Muscle of leg (tissue), 11 donors: ENCODE measurements around the gene SLC9A1. TPM values are rescaled to one million over a fixed set of nuclear protein-coding genes. Genes with fewer than 3 reads are reported as not detected.

Experiments used
- DNase-seq: peaks from one replicate; pipeline ENCODE4 v3.0.0; 2013
- H3K27ac ChIP-seq: one replicate; pipeline ENCODE4 v1.5.1; 2013; ENCODE audit warnings: mild to moderate bottlenecking, low read length, control low read depth
- H3K27me3 ChIP-seq: one replicate; pipeline ENCODE4 v1.6.1; 2013; ENCODE audit warnings: low read length; ENCODE audit not compliant: control insufficient read depth, insufficient read depth
- H3K36me3 ChIP-seq: one replicate; pipeline ENCODE4 v1.6.1; 2013; ENCODE audit warnings: low read length; ENCODE audit not compliant: control insufficient read depth, insufficient read depth
- H3K4me1 ChIP-seq: one replicate; pipeline ENCODE4 v1.6.1; 2013; ENCODE audit warnings: low read length; ENCODE audit not compliant: control insufficient read depth, insufficient read depth
- H3K4me3 ChIP-seq: one replicate; pipeline ENCODE4 v1.5.1; 2013; ENCODE audit warnings: low read length, control low read depth
- H3K9me3 ChIP-seq: replicated peaks from 2 replicates; pipeline ENCODE4 v1.6.1; 2013; ENCODE audit warnings: low read depth, low read length; ENCODE audit not compliant: control insufficient read depth
- WGBS: methylation state at CpG from one replicate; pipeline ENCODE4 v1.1.5; 2013; ENCODE audit warnings: missing lambda C conversion rate; ENCODE audit not compliant: insufficient coverage; 5-methylcytosine and 5-hydroxymethylcytosine counted together
- polyA plus RNA-seq, 8 donors: library from polyadenylated mRNA; unstranded; fragments of 120-200 nt; gene quantifications; one replicate each; pipeline versions ENCODE4 v1.2.1 to v1.2.3, GENCODE V29; 2013; ENCODE audit warnings: inconsistent platforms in 1 of 8, low replicate concordance in 1 of 8; ENCODE audit not compliant: insufficient read length in 8 of 8, insufficient read depth in 1 of 8
- total RNA-seq: library from RNA; stranded (reverse); fragments of 120-200 nt; gene quantifications from one replicate; pipeline ENCODE4 v1.2.4, GENCODE V29; 2013

SLC9A1 gene
- total and polyA plus RNA-seq, 9 donors, result 3.1 to 21.1 (median 16.4) TPM

- H3K36me3 ChIP-seq, result no peaks in the 10 kb centered on the region
- DNase-seq, result peak; percentile 75
- H3K27me3 ChIP-seq, result no peaks in the 10 kb centered on the region
- H3K4me1 ChIP-seq, result peaks cover 36% of the 10 kb centered on the region
- peak overlapping the region; percentile 62 for H3K27ac ChIP-seq
- no peak overlapping the region for H3K4me3 ChIP-seq
- 58% methylated on average over 2 of the region's 5 CpGs for WGBS
- no peaks in the 10 kb centered on the region for H3K9me3 ChIP-seq
These were observed 9.8 kb downstream of the SLC9A1 start for GRCh38 chr1:27144920-27145661.

DNA sequence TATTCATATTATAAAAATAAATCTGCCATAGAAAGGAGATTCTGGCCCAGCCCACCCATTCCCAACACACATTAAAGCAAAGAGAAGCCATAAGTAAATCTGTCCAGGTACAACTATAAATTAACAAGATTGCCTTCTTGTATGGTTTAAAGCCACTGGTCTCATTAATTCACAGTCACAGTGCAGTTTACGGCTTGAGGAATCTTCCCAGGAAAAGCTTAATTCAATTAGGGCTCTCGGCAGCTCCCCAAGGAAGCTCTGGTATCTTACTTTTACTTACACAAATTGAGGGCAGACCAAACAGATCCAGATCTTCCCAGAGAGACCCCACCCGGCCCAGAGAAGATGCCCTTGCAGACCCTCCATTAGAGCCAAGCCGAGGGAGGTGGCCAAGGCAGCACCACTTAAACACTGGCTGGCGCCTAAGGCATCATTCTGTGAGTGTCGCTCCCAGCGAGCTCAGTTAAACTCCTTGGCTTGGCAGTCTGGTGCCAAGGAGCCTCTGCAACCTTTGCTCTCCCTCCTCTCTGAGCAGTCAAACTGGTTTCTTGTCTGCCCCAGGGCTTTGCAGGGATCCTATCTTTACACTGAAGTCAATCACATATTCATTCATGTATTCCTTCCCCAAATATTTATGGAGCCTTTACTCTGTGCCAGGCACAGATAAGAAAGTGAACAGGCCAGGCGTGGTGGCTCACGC, 10.7 kb downstream of the SLC9A1 start:
- Histone ChIP-seq H3K9me3 (no peaks in the 10 kb centered on the region), H3K36me3 (no peaks in the 10 kb centered on the region), H3K4me3 (no peak overlapping the region), H3K27me3 (no peaks in the 10 kb centered on the region), H3K27ac (no peak overlapping the region), H3K4me1 (peaks cover 41% of the 10 kb centered on the region)
- no peak for DNase-seq
- 65% methylated on average over 5 of the region's 9 CpGs for WGBS

DNA sequence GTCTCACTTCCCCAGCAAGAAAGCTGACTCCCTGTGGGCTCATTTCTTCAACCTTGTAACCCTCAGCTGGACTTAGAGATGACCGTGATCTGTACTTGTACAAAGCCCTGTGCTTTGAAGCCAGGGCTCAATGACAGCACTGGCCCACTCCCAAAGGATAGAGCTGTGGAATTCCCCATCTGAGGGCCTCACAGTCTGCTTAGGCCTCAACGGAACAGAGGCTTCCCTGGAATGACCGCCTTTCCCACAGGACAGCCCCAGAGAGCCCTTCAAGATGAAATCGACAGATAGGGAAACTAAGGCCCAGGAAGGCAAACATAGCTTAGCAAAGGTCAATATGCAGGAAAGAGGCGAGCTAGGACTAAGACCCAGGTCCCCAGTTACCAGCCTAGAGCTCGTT, 11.5 kb downstream of the SLC9A1 start:
- Histone ChIP-seq H3K9me3 (no peaks in the 10 kb centered on the region), H3K4me3 (no peak overlapping the region), H3K36me3 (no peaks in the 10 kb centered on the region), H3K27me3 (no peaks in the 10 kb centered on the region), H3K4me1 (peaks cover 47% of the 10 kb centered on the region), H3K27ac (no peak overlapping the region)
- WGBS, result 49% methylated on average over 5 of the region's 6 CpGs
- no peak for DNase-seq

- no peak for DNase-seq
- Histone ChIP-seq H3K27ac (peak overlapping the region; percentile 20), H3K4me1 (peaks cover 56% of the 10 kb centered on the region)
These were observed 12.5 kb downstream of the SLC9A1 start for GRCh38 chr1:27142464-27142863.

DNA sequence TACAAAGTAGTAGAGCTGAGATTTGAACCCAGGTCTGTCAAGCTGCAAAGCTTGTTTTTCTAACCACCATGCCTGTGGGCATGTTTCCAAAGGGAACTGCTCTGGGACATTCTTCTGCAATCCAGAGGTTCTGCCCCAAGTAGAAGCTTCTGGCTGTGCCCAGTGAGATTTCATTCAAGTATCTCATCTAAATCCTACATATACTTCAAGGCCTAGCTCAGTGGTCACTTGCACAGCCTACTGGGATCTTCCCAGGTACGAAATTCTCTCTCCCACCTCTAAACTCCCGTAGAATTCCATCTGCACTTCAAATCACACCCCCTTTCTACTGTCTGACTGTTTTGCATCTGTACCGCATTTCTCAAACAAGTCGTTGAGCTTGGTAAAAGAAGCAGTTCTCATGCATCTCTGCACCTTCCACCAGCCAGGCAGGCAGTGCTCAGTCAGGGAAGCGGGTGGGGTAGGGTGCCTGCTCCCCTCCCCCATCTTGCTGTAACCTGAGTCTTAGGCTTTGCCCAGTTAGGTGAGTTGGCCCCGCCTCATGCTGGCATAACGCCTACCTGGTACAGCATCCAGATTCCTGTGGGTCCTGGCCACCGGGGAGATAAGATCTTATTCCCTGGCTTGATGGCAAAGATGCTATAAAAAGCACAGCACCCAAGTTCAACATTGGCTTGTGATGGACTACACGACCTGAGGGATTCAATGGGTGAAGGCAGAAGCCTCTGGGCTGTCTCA, 13.5 kb downstream of the SLC9A1 start:
- Histone ChIP-seq H3K36me3 (no peaks in the 10 kb centered on the region), H3K4me1 (peaks cover 66% of the 10 kb centered on the region), H3K27me3 (no peaks in the 10 kb centered on the region), H3K27ac (no peak overlapping the region), H3K9me3 (no peaks in the 10 kb centered on the region), H3K4me3 (no peak overlapping the region)
- DNase-seq, result no peak
- 74% methylated on average over 7 of the region's 9 CpGs for WGBS

More at GRCh38 chr1:27142464-27142863, 12.5 kb downstream of the SLC9A1 start:
- no peaks in the 10 kb centered on the region for H3K27me3 ChIP-seq
- H3K36me3 ChIP-seq, result no peaks in the 10 kb centered on the region
- H3K9me3 ChIP-seq, result no peaks in the 10 kb centered on the region
- H3K4me3 ChIP-seq, result no peak overlapping the region
- 67% methylated on average over 2 of the region's 3 CpGs for WGBS

DNA sequence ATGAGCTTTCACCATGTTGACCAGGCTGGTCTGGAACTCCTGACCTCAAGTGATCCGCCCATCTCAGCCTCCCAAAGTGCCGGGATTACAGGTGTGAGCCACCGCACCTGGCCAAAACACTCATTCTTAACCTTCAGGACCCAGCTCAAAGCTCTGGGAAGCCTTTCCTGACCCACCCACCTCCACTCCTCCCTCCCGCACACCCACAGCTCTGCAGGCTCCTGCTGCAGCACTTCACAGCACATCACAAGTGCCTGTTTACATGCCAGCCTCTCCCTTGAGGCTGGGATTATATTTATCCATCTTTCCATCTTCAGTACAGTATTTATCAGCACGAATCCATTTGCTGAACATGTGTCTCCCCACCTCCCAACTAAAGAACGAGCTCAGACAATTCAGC, 14.9 kb downstream of the SLC9A1 start:
- Histone ChIP-seq H3K4me1 (peaks cover 60% of the 10 kb centered on the region), H3K27ac (no peak overlapping the region)
- 84% methylated on average over 6 of the region's 6 CpGs for WGBS

DNA sequence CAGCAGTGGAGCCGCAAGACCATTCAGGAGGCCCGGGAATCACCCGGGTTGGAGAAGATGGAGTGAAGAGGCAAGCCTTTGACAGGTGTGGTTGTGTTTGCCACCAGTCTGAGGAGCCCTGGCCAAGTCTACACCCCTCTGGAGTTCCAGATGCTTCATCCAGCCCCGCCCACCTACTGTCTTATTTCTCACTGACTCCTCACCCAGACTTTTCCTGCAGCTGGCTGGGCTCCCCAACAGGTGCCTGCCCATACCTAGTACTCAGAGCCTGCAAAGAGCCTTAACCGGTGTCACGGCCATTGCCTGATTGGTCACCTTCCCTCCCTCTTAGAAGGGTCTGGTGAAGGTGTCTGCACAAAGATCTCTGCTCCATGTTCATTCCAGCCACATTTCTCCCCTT, 16.0 kb downstream of the SLC9A1 start:
- Histone ChIP-seq H3K36me3 (peaks cover 4% of the 10 kb centered on the region), H3K4me1 (peaks cover 56% of the 10 kb centered on the region), H3K27me3 (no peaks in the 10 kb centered on the region), H3K4me3 (no peak overlapping the region), H3K9me3 (no peaks in the 10 kb centered on the region), H3K27ac (no peak overlapping the region)
- whole genome bisulfite sequencing, result 67% methylated on average over 4 of the region's 6 CpGs
- DNase-seq, result no peak

More for the DNA sequence above, 14.9 kb downstream of the SLC9A1 start:
- H3K27me3 ChIP-seq, result no peaks in the 10 kb centered on the region
- no peak overlapping the region for H3K4me3 ChIP-seq
- no peaks in the 10 kb centered on the region for H3K9me3 ChIP-seq
- H3K36me3 ChIP-seq, result no peaks in the 10 kb centered on the region
- DNase-seq, result no peak

DNA sequence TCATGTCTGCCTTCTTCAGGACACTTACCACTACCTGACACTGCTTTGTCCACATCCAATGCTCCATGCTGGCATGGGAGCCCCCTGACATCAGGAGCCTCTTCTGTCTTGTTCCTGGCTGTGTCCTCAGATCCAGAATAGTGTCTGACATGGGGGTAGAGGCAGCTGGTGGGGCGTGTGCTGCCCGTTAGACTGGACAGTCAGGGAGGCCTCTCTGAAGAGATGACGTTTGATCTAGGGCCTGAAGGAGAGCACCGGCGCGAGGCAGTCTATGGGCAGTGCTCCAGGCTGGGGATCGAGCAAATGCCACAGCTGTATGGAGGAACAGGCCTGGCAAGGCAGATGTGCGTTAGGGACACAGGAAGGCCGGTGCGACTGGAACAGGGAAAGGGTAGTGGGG, 16.6 kb downstream of the SLC9A1 start:
- Histone ChIP-seq H3K4me3 (no peak overlapping the region), H3K4me1 (peaks cover 53% of the 10 kb centered on the region), H3K27me3 (no peaks in the 10 kb centered on the region), H3K9me3 (no peaks in the 10 kb centered on the region), H3K27ac (peak overlapping the region; percentile 35), H3K36me3 (peaks cover 4% of the 10 kb centered on the region)
- WGBS, result 68% methylated on average over 10 of the region's 10 CpGs
- DNase-seq, result no peak

GRCh38 chr1:27137544-27138075, 17.3 kb downstream of the SLC9A1 start:
- Histone ChIP-seq H3K4me1 (peaks cover 48% of the 10 kb centered on the region), H3K27me3 (no peaks in the 10 kb centered on the region), H3K27ac (peak overlapping the region; percentile 71), H3K36me3 (peaks cover 4% of the 10 kb centered on the region), H3K4me3 (no peak overlapping the region), H3K9me3 (no peaks in the 10 kb centered on the region)
- WGBS, result 66% methylated on average over 11 of the region's 11 CpGs
- DNase-seq, result no peak
